Liver (tissue), 9 donors: ENCODE data around the gene LRP5. TPM values are rescaled to one million over a fixed set of nuclear protein-coding genes. Genes with fewer than 3 reads are reported as not detected.
A peak's percentile ranks its signal among the peaks of the same experiment; 100 is the strongest.

Experiments
- DNase-seq: peaks from one replicate; pipeline ENCODE4 v3.0.0-alpha.2; 2017; ENCODE audit warnings: low spot score
- H3K27ac ChIP-seq, 2 donors: one replicate each; pipeline ENCODE4 v1.7.0; 2013; ENCODE audit warnings: inconsistent platforms in 2 of 2, low read length in 2 of 2, control low read depth in 1 of 2, low read depth in 1 of 2, mild to moderate bottlenecking in 1 of 2
- H3K27me3 ChIP-seq, 4 donors: one replicate each; pipeline versions ENCODE4 v1.6.1 to v1.7.0; 2013; ENCODE audit warnings: low read length in 3 of 4, inconsistent platforms in 1 of 4, mild to moderate bottlenecking in 1 of 4, moderate library complexity in 1 of 4; ENCODE audit not compliant: control insufficient read depth in 4 of 4, insufficient read depth in 4 of 4
- H3K36me3 ChIP-seq, 4 donors: one replicate each; pipeline versions ENCODE4 v1.6.1 to v1.7.0; 2013; ENCODE audit warnings: low read length in 3 of 4, mild to moderate bottlenecking in 3 of 4, low read depth in 1 of 4, moderate library complexity in 1 of 4; ENCODE audit not compliant: control insufficient read depth in 4 of 4, insufficient read depth in 3 of 4
- H3K4me1 ChIP-seq, 4 donors: one replicate each; pipeline versions ENCODE4 v1.6.1 to v1.7.0; 2013; ENCODE audit warnings: low read length in 3 of 4, mild to moderate bottlenecking in 3 of 4, moderate library complexity in 1 of 4; ENCODE audit not compliant: control insufficient read depth in 4 of 4, insufficient read depth in 4 of 4
- H3K4me3 ChIP-seq, 3 donors: one replicate each; pipeline versions ENCODE4 v1.6.1 to v1.7.0; 2013; ENCODE audit warnings: low read length in 3 of 3, control low read depth in 1 of 3, low read depth in 1 of 3, mild to moderate bottlenecking in 1 of 3
- H3K9ac ChIP-seq, 2 donors: one replicate each; pipeline ENCODE4 v1.7.0; 2013; ENCODE audit warnings: low read length in 2 of 2, mild to moderate bottlenecking in 2 of 2, moderate library complexity in 2 of 2, control low read depth in 1 of 2, low read depth in 1 of 2
- H3K9me3 ChIP-seq, 4 donors: one replicate each; pipeline versions ENCODE4 v1.6.1 to v1.7.0; 2013; ENCODE audit warnings: low read length in 3 of 4; ENCODE audit not compliant: control insufficient read depth in 4 of 4
- ATF3 ChIP-seq: IDR thresholded peaks from 2 replicates; pipeline ENCODE4 v1.6.1; 2016; ENCODE audit warnings: antibody characterized with exemption
- CTCF ChIP-seq: fragments of 150-350 bp; IDR thresholded peaks from 2 replicates; pipeline ENCODE4 v1.5.1; 2017; ENCODE audit warnings: improper control_type of control experiment, low read depth, low read length; ENCODE audit not compliant: missing input control
- EGR1 ChIP-seq, 2 donors: IDR thresholded peaks; 2 replicates each; pipeline ENCODE4 v1.6.1; 2016 to 2018; ENCODE audit warnings: antibody characterized with exemption in 2 of 2, low read depth in 2 of 2
- FOXA2 ChIP-seq: IDR thresholded peaks from 2 replicates; pipeline ENCODE4 v1.6.1; 2016; ENCODE audit warnings: antibody characterized with exemption
- GABPA ChIP-seq, 2 donors: IDR thresholded peaks in 1 of 2; conservative IDR thresholded peaks in 1 of 2; 2 replicates each; pipeline ENCODE4 v1.6.1; 2016; ENCODE audit warnings: antibody characterized with exemption in 2 of 2, mild to moderate bottlenecking in 1 of 2, moderate library complexity in 1 of 2
- HNF4A ChIP-seq, 2 donors: conservative IDR thresholded peaks; 2 replicates each; pipeline ENCODE4 v1.6.1; 2016; ENCODE audit warnings: antibody characterized with exemption in 2 of 2, mild to moderate bottlenecking in 2 of 2
- HNF4G ChIP-seq: IDR thresholded peaks from 2 replicates; pipeline ENCODE4 v1.6.1; 2016; ENCODE audit warnings: antibody characterized with exemption
- JUND ChIP-seq, 2 donors: IDR thresholded peaks; 2 replicates each; pipeline ENCODE4 v1.6.1; 2016; ENCODE audit warnings: antibody characterized with exemption in 2 of 2
- MAX ChIP-seq: IDR thresholded peaks from 2 replicates; pipeline ENCODE4 v1.6.1; 2016; ENCODE audit warnings: antibody characterized with exemption
- NR2F2 ChIP-seq: IDR thresholded peaks from 2 replicates; pipeline ENCODE4 v1.6.1; 2016; ENCODE audit warnings: antibody characterized with exemption
- RAD21 ChIP-seq, 2 donors: IDR thresholded peaks; 2 replicates each; pipeline ENCODE4 v1.6.1; 2016; ENCODE audit warnings: antibody characterized with exemption in 2 of 2, mild to moderate bottlenecking in 2 of 2
- REST ChIP-seq: IDR thresholded peaks from 2 replicates; pipeline ENCODE4 v1.6.1; 2016; ENCODE audit warnings: antibody characterized with exemption, mild to moderate bottlenecking
- RXRA ChIP-seq, 2 donors: IDR thresholded peaks; 2 replicates each; pipeline ENCODE4 v1.6.1; 2017 to 2018; ENCODE audit warnings: antibody characterized with exemption in 2 of 2, mild to moderate bottlenecking in 1 of 2
- SP1 ChIP-seq: IDR thresholded peaks from 2 replicates; pipeline ENCODE4 v1.6.1; 2018; ENCODE audit warnings: antibody characterized with exemption, mild to moderate bottlenecking
- TAF1 ChIP-seq: conservative IDR thresholded peaks from 2 replicates; pipeline ENCODE4 v1.6.1; 2016; ENCODE audit warnings: antibody characterized with exemption, mild to moderate bottlenecking
- YY1 ChIP-seq: IDR thresholded peaks from 2 replicates; pipeline ENCODE4 v1.6.1; 2016; ENCODE audit warnings: antibody characterized with exemption, mild to moderate bottlenecking
- ZBTB33 ChIP-seq: IDR thresholded peaks from 2 replicates; pipeline ENCODE4 v1.6.1; 2016; ENCODE audit warnings: antibody characterized with exemption
- WGBS: extraction: QIAGEN DNeasy Blood & Tissue Kit; methylation state at CpG from one replicate; pipeline ENCODE4 v1.1.7; 2013; 5-methylcytosine and 5-hydroxymethylcytosine counted together
- polyA plus RNA-seq, 2 donors: library from polyadenylated mRNA; stranded (reverse) in 1 of 2; unstranded in 1 of 2; fragments of 200-250 nt in 1 of 2; fragments of >200 nt in 1 of 2; fragmentation: Nextera tagmentation in 1 of 2; extraction: Ambion mirVana in 1 of 2; gene quantifications; one replicate each; pipeline versions ENCODE4 v1.2.1 to v1.2.3, GENCODE V29; 2013 to 2015
- total RNA-seq, 2 donors: library from RNA; depleted of rRNA; stranded (reverse); fragments of >200 nt; gene quantifications; one replicate each; pipeline ENCODE4 v1.2.3, GENCODE V29; 2014
- donor health status: healthy.
- donor health status: healthy.
- donor health status: healthy.
- donor health status: healthy.
- donor health status: healthy.

LRP5 gene
- total and polyA plus RNA-seq, 4 donors, result 48.9 to 99.3 (median 71.3) TPM

GRCh38 chr11:68302256-68302655 is 10.1 kb upstream of the LRP5 start:
- H3K27me3 ChIP-seq, result no peaks in the 10 kb centered on the region
- WGBS, result 92% methylated on average over 5 of the region's 5 CpGs
- no peaks in the 10 kb centered on the region for H3K36me3 ChIP-seq
- no peak overlapping the region for H3K4me3 ChIP-seq
- no peak overlapping the region for H3K9ac ChIP-seq
- peaks cover 9 to 33% (median 24%) of the 10 kb centered on the region in 4 donors for H3K4me1 ChIP-seq
- TF ChIP-seq HNF4A (conservative IDR thresholded peaks at IDR 0.05) (no peak), GABPA (IDR thresholded peaks at IDR 0.05 in 1 of 2, conservative IDR thresholded peaks at IDR 0.05 in 1 of 2) (no peak), YY1 (no peak), REST (no peak), ZBTB33 (no peak), RAD21 (IDR thresholded peaks at IDR 0.05) (no peak), MAX (no peak), JUND (IDR thresholded peaks at IDR 0.05) (no peak), TAF1 (no peak), FOXA2 (no peak), EGR1 (IDR thresholded peaks at IDR 0.05; ENCODE audit: low read depth in 2 of 2) (no peak), NR2F2 (no peak), SP1 (no peak), RXRA (IDR thresholded peaks at IDR 0.05) (no peak), HNF4G (no peak), CTCF (no peak), ATF3 (no peak)
- no peak for DNase-seq
- no peak overlapping the region for H3K27ac ChIP-seq
- no peaks in the 10 kb centered on the region for H3K9me3 ChIP-seq

GRCh38 chr11:68302670-68303069 is 9.7 kb upstream of the LRP5 start:
- H3K27ac ChIP-seq, result no peak overlapping the region

More at GRCh38 chr11:68302670-68303069, 9.7 kb upstream of the LRP5 start:
- no peak for TF ChIP-seq ZBTB33
- TF ChIP-seq HNF4A (conservative IDR thresholded peaks at IDR 0.05), result peak in 1 of 2 donors; percentile 36
- no peak for TF ChIP-seq YY1
- peak in 1 of 2 donors; percentile 27 for TF ChIP-seq RXRA (IDR thresholded peaks at IDR 0.05)
- peak in 1 of 2 donors; percentile 5 for TF ChIP-seq RAD21 (IDR thresholded peaks at IDR 0.05)
- Histone ChIP-seq H3K9ac (no peak overlapping the region), H3K4me1 (peaks cover 7 to 30% (median 21%) of the 10 kb centered on the region in 4 donors), H3K36me3 (no peaks in the 10 kb centered on the region), H3K4me3 (no peak overlapping the region), H3K27me3 (no peaks in the 10 kb centered on the region), H3K9me3 (no peaks in the 10 kb centered on the region)
- 76% methylated on average over 7 of the region's 7 CpGs for WGBS
- no peak for DNase-seq
